ENCODE results near the gene SEBOX. TPM values are rescaled to one million over a fixed set of nuclear protein-coding genes. Genes with fewer than 3 reads are reported as not detected.

Gene SEBOX
- total RNA-seq, 1 donor from 2014 or later = not detected

GRCh38 chr17:28315846-28316705 is 48.9 kb downstream of the SEBOX start:
- Mint-ChIP-seq H3K4me3 (no peak overlapping the region), H3K4me1 (ENCODE audit: low read depth) (peaks cover 29% of the 10 kb centered on the region), H3K9me3 (no peaks in the 10 kb centered on the region), H3K27me3 (ENCODE audit: insufficient read depth) (peaks cover 8% of the 10 kb centered on the region), H3K36me3 (ENCODE audit: low read depth) (peaks cover 11% of the 10 kb centered on the region), H3K27ac (peak overlapping the region; percentile 19)
- intact Hi-C loops (cut with micrococcal nuclease) = loop anchor here (5.0 kb wide), 2 partner anchors 509 to 636 kb away; partner anchors contain the start of gene PHF12
- DNase-seq (ENCODE audit: low spot score) = no peak

DNA sequence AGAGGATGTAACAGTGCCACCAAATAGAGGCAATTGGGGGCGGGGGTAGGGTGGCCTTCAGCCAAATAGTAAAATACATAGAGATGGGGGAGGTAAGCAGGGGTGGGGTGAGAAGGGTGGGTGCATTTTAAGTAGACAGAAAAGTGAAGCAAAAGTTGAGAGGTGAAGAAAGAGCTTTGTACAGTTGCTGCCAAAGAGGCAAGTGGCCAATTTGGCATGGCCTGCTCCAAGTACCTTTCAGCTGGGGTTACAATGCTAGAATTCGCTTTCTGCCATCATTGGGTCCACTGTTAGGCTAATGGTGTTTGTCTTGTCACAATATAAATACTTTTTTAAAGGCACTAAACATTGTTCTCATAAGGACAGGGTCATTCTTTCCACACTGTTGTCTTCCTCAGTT is 51.2 kb downstream of the SEBOX start:
- Mint-ChIP-seq H3K36me3 (ENCODE audit: low read depth) (no peaks in the 10 kb centered on the region), H3K4me3 (no peak overlapping the region), H3K4me1 (ENCODE audit: low read depth) (peaks cover 13% of the 10 kb centered on the region), H3K27me3 (ENCODE audit: insufficient read depth) (peaks cover 8% of the 10 kb centered on the region), H3K9me3 (no peaks in the 10 kb centered on the region), H3K27ac (no peak overlapping the region)
- intact Hi-C loops (cut with micrococcal nuclease) = no loop called here
- no peak for DNase-seq (ENCODE audit: low spot score)

Other genes with a start within 250 kb of the SEBOX start
- gene TMEM97, start 46.0 kb downstream of the SEBOX start, total RNA-seq = 60.9 and 64.5 TPM in 2 replicates
- 21.3 and 25.8 TPM in 2 replicates for gene IFT20, start 29.7 kb downstream of the SEBOX start, total RNA-seq
- gene TNFAIP1, start 29.4 kb downstream of the SEBOX start, total RNA-seq = 35.1 and 39.9 TPM in 2 replicates
- 110 and 114 TPM in 2 replicates for gene POLDIP2, start 7.7 kb downstream of the SEBOX start, total RNA-seq
- gene VTN, start 5.1 kb upstream of the SEBOX start, total RNA-seq = 0.31 and 0.34 TPM in 2 replicates
- 40.7 and 45.6 TPM in 2 replicates for gene SARM1, start 6.5 kb upstream of the SEBOX start, total RNA-seq
- gene SLC46A1, start 41.0 kb upstream of the SEBOX start, total RNA-seq = 7.8 and 8.1 TPM in 2 replicates
- not detected in 2 replicates for gene SLC13A2, start 108.4 kb upstream of the SEBOX start, total RNA-seq
- not detected in 2 replicates for gene FOXN1, start 141.1 kb upstream of the SEBOX start, total RNA-seq
- 63.3 and 63.9 TPM in 2 replicates for gene UNC119, start 187.4 kb upstream of the SEBOX start, total RNA-seq
- 57.8 and 61.2 TPM in 2 replicates for gene PIGS, start 206.3 kb upstream of the SEBOX start, total RNA-seq
- gene ALDOC, start 211.7 kb upstream of the SEBOX start, total RNA-seq = 44.0 and 47.6 TPM in 2 replicates
- 81.9 and 83.1 TPM in 2 replicates for gene SPAG5, start 233.8 kb upstream of the SEBOX start, total RNA-seq
- gene RSKR, start 249.0 kb upstream of the SEBOX start, total RNA-seq = 38.4 and 42.9 TPM in 2 replicates

Data from activated T-helper 1 cell treated with anti-CD3 and anti-CD28 coated beads, Interleukin-12 subunit alpha, Interleukin-12 subunit beta, Interleukin-2, Interleukin-4 antibody, amounts not matched to agents 30 ng/mL and 10 ng/mL and 1 ng/mL, durations not matched to agents 14 hours and 24 hours and 36 hours (primary cell).